HepG2 (cell line): ENCODE results near the gene MICAL3. TPM values are rescaled to one million over a fixed set of nuclear protein-coding genes. Genes with fewer than 3 reads are reported as not detected.

ENCODE experiments used
- ATAC-seq: fragments of 200-7000 bp; cut with Tn5 transposase; 3 replicates; pipeline ENCODE4 v1.9.1; 2020; ENCODE audit warnings: mild to moderate bottlenecking, moderate library complexity
- BruUV-seq: library from RNA; stranded (reverse); fragments of 400-500 nt; replicated peaks from 2 replicates; lab custom pipeline; 2021; lab: Mats Ljungman, UMichigan
- CTCF ChIA-PET: fragments of 300-600 bp; formaldehyde crosslinking; extraction: SDS; loops from one replicate; lab custom pipeline; 2021; ENCODE audit warnings: low total read pairs, inconsistent platforms, low intra/inter-chr PET ratio; lab: Yijun Ruan, JAX
- POLR2A ChIA-PET: fragments of 350-600 bp; sonication (Branson Sonifier 250); formaldehyde crosslinking; loops from one replicate; lab custom pipeline; 2020; ENCODE audit warnings: antibody characterized with exemption, inconsistent platforms; lab: Yijun Ruan, JAX
- DNase-seq: peaks from one replicate; pipeline ENCODE4 v3.0.0-alpha.2; 2015; ENCODE audit warnings: low spot score
- FAIRE-seq: peaks from 3 replicates; lab custom pipeline; 2011; peaks lifted over from hg19 to GRCh38; lab: Jason Lieb, UNC
- H2AFZ ChIP-seq: one replicate; pipeline ENCODE4 v1.6.1; 2011; ENCODE audit warnings: low read length, inconsistent platforms
- H3K27ac ChIP-seq: fragments of 300-600 bp; 3 replicates; pipeline ENCODE4 v1.8.0; 2011; ENCODE audit warnings: mixed run types, mild to moderate bottlenecking, mixed read lengths, low read length, inconsistent platforms; ENCODE audit not compliant: insufficient read depth; ENCODE audit errors: extremely low read length
- H3K27me3 ChIP-seq, 2 experiments: fragments of 200-600 bp in 1 of 2; 2 replicates in 1 of 2; 3 replicates in 1 of 2; pipeline versions ENCODE4 v1.6.0 to v1.8.0; 2011; ENCODE audit warnings: low read length in 2 of 2, mild to moderate bottlenecking in 2 of 2, moderate library complexity in 2 of 2, inconsistent platforms in 1 of 2; ENCODE audit not compliant: insufficient read depth in 2 of 2, control insufficient read depth in 1 of 2
- H3K36me3 ChIP-seq, 2 experiments: fragments of 200-600 bp in 1 of 2; replicated peaks in 1 of 2; 2 replicates in 1 of 2; 3 replicates in 1 of 2; pipeline versions ENCODE4 v1.5.1 to v1.8.0; 2011; ENCODE audit warnings: low read length in 2 of 2, inconsistent platforms in 1 of 2; ENCODE audit not compliant: insufficient read depth in 2 of 2, control insufficient read depth in 1 of 2
- H3K4me1 ChIP-seq: 2 replicates; pipeline ENCODE4 v1.5.1; 2012; ENCODE audit warnings: low read length, inconsistent platforms; ENCODE audit not compliant: insufficient read depth
- H3K4me2 ChIP-seq: 2 replicates; pipeline ENCODE4 v1.6.0; 2011; ENCODE audit warnings: low read depth, low read length, inconsistent platforms
- H3K4me3 ChIP-seq, 3 experiments: fragments of 200-600 bp in 1 of 3; sonication (generic), shearing (Covaris generic) in 1 of 3; replicated peaks in 1 of 3; 2 replicates each; pipeline ENCODE4 v1.5.1; 2011 to 2016; ENCODE audit warnings: low read length in 3 of 3, inconsistent platforms in 2 of 3, low read depth in 2 of 3, mild to moderate bottlenecking in 2 of 3, control low read depth in 1 of 3, mixed read lengths in 1 of 3; ENCODE audit not compliant: insufficient read depth in 1 of 3
- H3K79me2 ChIP-seq: one replicate; pipeline ENCODE4 v1.6.1; 2011; ENCODE audit warnings: low read length, inconsistent platforms; ENCODE audit not compliant: insufficient read depth
- H3K9ac ChIP-seq: 2 replicates; pipeline ENCODE4 v1.6.0; 2011; ENCODE audit warnings: mild to moderate bottlenecking, low read depth, low read length, inconsistent platforms; ENCODE audit not compliant: insufficient read depth
- H3K9me3 ChIP-seq: 2 replicates; pipeline ENCODE4 v1.5.1; 2012; ENCODE audit warnings: mild to moderate bottlenecking, low read length
- H4K20me1 ChIP-seq: 2 replicates; pipeline ENCODE4 v1.6.0; 2011; ENCODE audit warnings: inconsistent platforms, mild to moderate bottlenecking, low read length, moderate library complexity; ENCODE audit not compliant: insufficient read depth
- ARID5B ChIP-seq: IDR thresholded peaks from 2 replicates; pipeline ENCODE4 v1.4.0; 2020; ENCODE audit warnings: mild to moderate bottlenecking, missing genetic modification reagents
- BCL6 ChIP-seq: IDR thresholded peaks from 2 replicates; pipeline ENCODE4 v1.6.1; 2016; ENCODE audit warnings: missing genetic modification reagents, missing compliant biosample characterization
- CSRNP2 ChIP-seq: sonication (generic); formaldehyde crosslinking; conservative IDR thresholded peaks from 2 replicates; pipeline ENCODE4 v1.8.0; 2022; ENCODE audit warnings: low read depth, missing genetic modification reagents
- HDAC2 ChIP-seq: sonication (generic); formaldehyde crosslinking; IDR thresholded peaks from 2 replicates; pipeline ENCODE4 v1.4.0; 2020; ENCODE audit warnings: missing genetic modification reagents
- HMG20B ChIP-seq: conservative IDR thresholded peaks from 2 replicates; pipeline ENCODE4 v1.6.1; 2016; ENCODE audit warnings: missing genetic modification reagents, missing compliant biosample characterization
- IRF9 ChIP-seq: sonication (generic); formaldehyde crosslinking; IDR thresholded peaks from 2 replicates; pipeline ENCODE4 v1.8.0; 2022; ENCODE audit warnings: missing genetic modification reagents, mild to moderate bottlenecking, borderline replicate concordance
- POLR2A ChIP-seq, 2 experiments: IDR thresholded peaks; 2 replicates each; pipeline ENCODE4 v1.6.1; 2011; ENCODE audit warnings: low read depth in 2 of 2, low read length in 2 of 2, mild to moderate bottlenecking in 1 of 2, moderate library complexity in 1 of 2; ENCODE audit not compliant: insufficient read depth in 1 of 2
- REXO4 ChIP-seq: sonication (generic); formaldehyde crosslinking; IDR thresholded peaks from 2 replicates; pipeline ENCODE4 v1.8.0; 2022; ENCODE audit warnings: missing genetic modification reagents, mild to moderate bottlenecking, borderline replicate concordance
- TAF1 ChIP-seq: sonication (generic); formaldehyde crosslinking; IDR thresholded peaks from 2 replicates; pipeline ENCODE4 v1.4.0; 2020; ENCODE audit warnings: missing genetic modification reagents
- TFE3 ChIP-seq: IDR thresholded peaks from 2 replicates; pipeline ENCODE4 v1.6.1; 2016
- ZBTB43 ChIP-seq: sonication (generic); formaldehyde crosslinking; conservative IDR thresholded peaks from 2 replicates; pipeline ENCODE4 v1.4.0; 2020; ENCODE audit warnings: missing genetic modification reagents
- ZNF225 ChIP-seq: sonication (generic); formaldehyde crosslinking; IDR thresholded peaks from 2 replicates; pipeline ENCODE4 v1.4.0; 2020; ENCODE audit warnings: mild to moderate bottlenecking, missing genetic modification reagents
- ZNF569 ChIP-seq: sonication (generic); formaldehyde crosslinking; IDR thresholded peaks from 2 replicates; pipeline ENCODE4 v1.5.0; 2020; ENCODE audit warnings: mild to moderate bottlenecking, missing genetic modification reagents, moderate library complexity, borderline replicate concordance
- ZNF615 ChIP-seq: sonication (generic); formaldehyde crosslinking; IDR thresholded peaks from 2 replicates; pipeline ENCODE4 v1.5.0; 2020; ENCODE audit warnings: mild to moderate bottlenecking, missing genetic modification reagents, borderline replicate concordance
- ZNF839 ChIP-seq: sonication (generic); formaldehyde crosslinking; IDR thresholded peaks from 2 replicates; pipeline ENCODE4 v1.4.0; 2020; ENCODE audit warnings: missing genetic modification reagents, mild to moderate bottlenecking, borderline replicate concordance
- WGBS: methylation state at CpG from one replicate; pipeline ENCODE4 v1.1.6; 2017; ENCODE audit warnings: low lambda C conversion rate; 5-methylcytosine and 5-hydroxymethylcytosine counted together
- in situ Hi-C: cut with HindIII; loops from 2 replicates; pipeline ENCODE4 v1.10.0; 2017; ENCODE audit warnings: low pct_unique_long_range_greater_than_20kb; ENCODE audit not compliant: extremely low pct_ligation_motif_present
- intact Hi-C: fragments of 100-400 bp; cut with micrococcal nuclease; formaldehyde crosslinking; loops from one replicate; pipeline ENCODE4 v1.10.0; 2022; ENCODE audit not compliant: unreplicated experiment
- polyA plus RNA-seq, 8 experiments: library from polyadenylated mRNA; depleted of rRNA in 3 of 8; stranded (reverse) in 7 of 8; unstranded in 1 of 8; fragments of >200 nt; fragmentation: Illumina TruSeq in 4 of 8; extraction: Trizol in 4 of 8; gene quantifications; 2 replicates each; pipeline versions ENCODE4 v1.2.1 to v1.2.3, GENCODE V29; 2011 to 2016; ENCODE audit warnings: low read depth in 4 of 8, missing spikeins in 1 of 8, mixed read lengths in 1 of 8; ENCODE audit not compliant: insufficient read depth in 1 of 8
- total RNA-seq, 5 experiments: library from RNA; depleted of rRNA; stranded (reverse); fragments of >200 nt; fragmentation: Illumina TruSeq; extraction: Trizol; gene quantifications; 2 replicates each; pipeline ENCODE4 v1.2.3, GENCODE V29; 2016; ENCODE audit warnings: low read depth in 1 of 5

Gene MICAL3
- total and polyA plus RNA-seq, 2 of the 13 experiments (the other 11 are each of a cell fraction or from before 2014, with no cell fraction given) = 5.3 to 12.5 TPM

GRCh38 chr22:17897858-17898257 is 126.5 kb downstream of the MICAL3 start (continued):
- 0 out of 2 replicates have a peak, but pooled peaks have one; percentile 15 for TF ChIP-seq ARID5B (CRISPR knock-in tag)
- no peak for TF ChIP-seq ZNF569 (CRISPR knock-in tag)
- TF ChIP-seq TAF1 (CRISPR knock-in tag) = no peak
- no peak for TF ChIP-seq REXO4 (CRISPR knock-in tag)
- no peak for TF ChIP-seq ZBTB43 (CRISPR knock-in tag)
- peak; percentile 92 for TF ChIP-seq BCL6
- no peak for TF ChIP-seq ZNF225 (CRISPR knock-in tag)
- no peak for TF ChIP-seq HMG20B

- peaks cover 50% of the 10 kb centered on the region for H3K4me1 ChIP-seq
- H3K79me2 ChIP-seq = no peaks in the 10 kb centered on the region
- in situ Hi-C loops (no loop called here), intact Hi-C loops (loop anchor here (2.0 to 10.0 kb wide), 3 partner anchors 57 to 179 kb away; partner anchors contain the start of gene PEX26)
- no peaks in the 10 kb centered on the region for H3K9me3 ChIP-seq
- H3K4me3 ChIP-seq = no peak overlapping the region
- DNase-seq (peak; percentile 16), ATAC-seq (no peak), FAIRE-seq (no peak)
- no peaks in the 10 kb centered on the region for H4K20me1 ChIP-seq
- BruUV-seq = no TSS peak
- POLR2A ChIA-PET = no interaction called here
- peaks cover 9 to 37% of the 10 kb centered on the region in 2 experiments; a peak in 4 of 5 replicates for H3K36me3 ChIP-seq
- H3K27me3 ChIP-seq = no peaks in the 10 kb centered on the region
- no peak overlapping the region for H3K9ac ChIP-seq
- no peak overlapping the region for H3K27ac ChIP-seq
- CTCF ChIA-PET = no interaction called here
- no peak overlapping the region for H3K4me2 ChIP-seq
- no peak overlapping the region for H2AFZ ChIP-seq
- 65% methylated on average over 2 of the region's 2 CpGs for WGBS
- TF ChIP-seq IRF9 (CRISPR knock-in tag) = no peak
- no peak for TF ChIP-seq TFE3 (CRISPR knock-in tag)
- no peak for TF ChIP-seq ZNF839 (CRISPR knock-in tag)
- no peak for TF ChIP-seq CSRNP2 (CRISPR knock-in tag)
- TF ChIP-seq HDAC2 (CRISPR knock-in tag) = no peak
- no peak for TF ChIP-seq POLR2A (IDR thresholded peaks at IDR 0.05; ENCODE audit: insufficient read depth in 1 of 2, low read depth in 2 of 2, low read length in 2 of 2)
- no peak for TF ChIP-seq ZNF615 (CRISPR knock-in tag)
Measured at GRCh38 chr22:17897426-17897825, 126.9 kb downstream of the MICAL3 start.
